PC-9 (cell line): ENCODE data around the gene SERTM1. TPM values are rescaled to one million over a fixed set of nuclear protein-coding genes. Genes with fewer than 3 reads are reported as not detected.
A peak's percentile ranks its signal among the peaks of the same experiment; 100 is the strongest.

Experiments used
- BruUV-seq: library from RNA; stranded (reverse); fragments of 400-500 nt; replicated peaks from 2 replicates; lab custom pipeline; 2021; lab: Mats Ljungman, UMichigan
- CTCF ChIA-PET: fragments of 300-600 bp; sonication (Branson Sonifier 250); formaldehyde crosslinking; loops from one replicate; lab custom pipeline; 2022; ENCODE audit warnings: antibody characterized with exemption; lab: Charles Lee
- POLR2A ChIA-PET: fragments of 300-600 bp; sonication (Branson Sonifier 250); formaldehyde crosslinking; loops from one replicate; lab custom pipeline; 2022; ENCODE audit warnings: antibody characterized with exemption; ENCODE audit not compliant: unreplicated experiment; lab: Charles Lee
- DNase-seq, 2 experiments: peaks; one replicate each; pipeline versions ENCODE4 v3.0.0 to v3.0.0-alpha.2; 2015 to 2022; ENCODE audit warnings: mixed read lengths in 1 of 2
- H2AFZ ChIP-seq: fragments of 200-600 bp; sonication (generic); 2 replicates; pipeline ENCODE4 v1.8.1; 2017; ENCODE audit warnings: antibody characterized with exemption
- H3F3A ChIP-seq: fragments of 200-600 bp; sonication (generic); 2 replicates; pipeline ENCODE4 v1.8.1; 2017; ENCODE audit warnings: antibody characterized with exemption, mild to moderate bottlenecking, low read depth; ENCODE audit not compliant: insufficient read depth
- H3K27ac ChIP-seq: fragments of 200-600 bp; sonication (generic); 2 replicates; pipeline ENCODE4 v1.6.1; 2016; ENCODE audit warnings: mixed run types
- H3K27me3 ChIP-seq: fragments of 200-600 bp; sonication (generic); 2 replicates; pipeline ENCODE4 v1.6.1; 2016; ENCODE audit warnings: low read depth, mixed run types; ENCODE audit not compliant: insufficient read depth
- H3K36me3 ChIP-seq: fragments of 200-600 bp; sonication (generic); 2 replicates; pipeline ENCODE4 v1.6.1; 2016; ENCODE audit warnings: low read depth, mixed run types
- H3K4me1 ChIP-seq: fragments of 200-600 bp; sonication (generic); replicated peaks from 2 replicates; pipeline ENCODE4 v1.6.1; 2016; ENCODE audit warnings: mixed run types; ENCODE audit not compliant: insufficient read depth
- H3K4me2 ChIP-seq: fragments of 200-600 bp; sonication (generic); 2 replicates; pipeline ENCODE4 v1.6.1; 2017; ENCODE audit warnings: mixed run types
- H3K4me3 ChIP-seq: fragments of 200-600 bp; sonication (generic); 2 replicates; pipeline ENCODE4 v1.6.1; 2016; ENCODE audit warnings: mixed run types
- H3K79me2 ChIP-seq: fragments of 200-600 bp; sonication (generic); 2 replicates; pipeline ENCODE4 v1.6.1; 2017; ENCODE audit warnings: low read depth, mixed run types
- H3K9me2 ChIP-seq: fragments of 200-600 bp; sonication (generic); 2 replicates; pipeline ENCODE4 v1.8.1; 2017; ENCODE audit warnings: mild to moderate bottlenecking; ENCODE audit not compliant: insufficient read depth
- H3K9me3 ChIP-seq: fragments of 200-600 bp; sonication (generic); 2 replicates; pipeline ENCODE4 v1.8.1; 2016; ENCODE audit warnings: low read depth; ENCODE audit not compliant: insufficient read depth
- H4K20me1 ChIP-seq: fragments of 200-600 bp; sonication (generic); 2 replicates; pipeline ENCODE4 v1.8.1; 2017; ENCODE audit not compliant: insufficient read depth
- EZH2 ChIP-seq: fragments of 200-600 bp; sonication (generic); IDR thresholded peaks from 2 replicates; pipeline ENCODE4 v1.8.0; 2017; ENCODE audit warnings: antibody characterized with exemption, low read depth
- intact Hi-C: fragments of 100-400 bp; cut with micrococcal nuclease; formaldehyde crosslinking; loops from one replicate; pipeline ENCODE4 v1.10.0; 2022; ENCODE audit not compliant: unreplicated experiment
- total RNA-seq: library from RNA; stranded (reverse); gene quantifications from 2 replicates; pipeline ENCODE4 v1.2.3, GENCODE V29; 2021
- TF ChIP-seq, protein P1 (sequence below): fragments of 200-600 bp; sonication (generic); conservative IDR thresholded peaks from 2 replicates; pipeline ENCODE4 v1.6.1; 2017; ENCODE audit warnings: mixed run types, antibody characterized with exemption, mild to moderate bottlenecking, moderate library complexity

Gene SERTM1
- total RNA-seq, 1 experiment from 2014 or later: not detected

DNA sequence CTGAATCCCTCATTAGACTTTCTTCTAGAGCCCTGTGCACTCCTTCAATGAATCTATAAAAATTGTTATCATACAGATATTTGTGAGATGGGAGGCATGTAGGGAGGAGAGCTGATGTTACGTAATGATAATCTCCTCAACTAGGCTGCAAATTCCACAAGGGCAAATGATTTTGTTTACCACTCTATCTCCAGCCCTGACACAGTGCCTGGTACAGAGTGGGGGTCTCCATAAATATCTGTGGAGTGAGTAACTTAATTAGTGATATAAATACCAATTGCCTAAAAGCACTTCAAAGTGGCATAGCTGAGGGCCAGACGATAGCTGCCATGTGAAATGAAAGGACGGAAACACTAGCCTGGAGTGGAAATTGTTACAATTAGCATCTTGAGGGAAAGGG, 54.2 kb downstream of the SERTM1 start:
- TF ChIP-seq EZH2: no peak
- TF ChIP-seq, protein P1, sequence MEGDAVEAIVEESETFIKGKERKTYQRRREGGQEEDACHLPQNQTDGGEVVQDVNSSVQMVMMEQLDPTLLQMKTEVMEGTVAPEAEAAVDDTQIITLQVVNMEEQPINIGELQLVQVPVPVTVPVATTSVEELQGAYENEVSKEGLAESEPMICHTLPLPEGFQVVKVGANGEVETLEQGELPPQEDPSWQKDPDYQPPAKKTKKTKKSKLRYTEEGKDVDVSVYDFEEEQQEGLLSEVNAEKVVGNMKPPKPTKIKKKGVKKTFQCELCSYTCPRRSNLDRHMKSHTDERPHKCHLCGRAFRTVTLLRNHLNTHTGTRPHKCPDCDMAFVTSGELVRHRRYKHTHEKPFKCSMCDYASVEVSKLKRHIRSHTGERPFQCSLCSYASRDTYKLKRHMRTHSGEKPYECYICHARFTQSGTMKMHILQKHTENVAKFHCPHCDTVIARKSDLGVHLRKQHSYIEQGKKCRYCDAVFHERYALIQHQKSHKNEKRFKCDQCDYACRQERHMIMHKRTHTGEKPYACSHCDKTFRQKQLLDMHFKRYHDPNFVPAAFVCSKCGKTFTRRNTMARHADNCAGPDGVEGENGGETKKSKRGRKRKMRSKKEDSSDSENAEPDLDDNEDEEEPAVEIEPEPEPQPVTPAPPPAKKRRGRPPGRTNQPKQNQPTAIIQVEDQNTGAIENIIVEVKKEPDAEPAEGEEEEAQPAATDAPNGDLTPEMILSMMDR: no peak
- CTCF ChIA-PET: no interaction called here
- intact Hi-C loops: no loop called here
- Histone ChIP-seq H3K4me2 (no peak overlapping the region), H3K27me3 (no peaks in the 10 kb centered on the region), H2AFZ (no peak overlapping the region), H3K79me2 (no peaks in the 10 kb centered on the region), H4K20me1 (no peaks in the 10 kb centered on the region), H3K27ac (no peak overlapping the region), H3K9me2 (no peaks in the 10 kb centered on the region), H3K4me3 (no peak overlapping the region), H3K4me1 (0 out of 2 replicates have a peak, but pooled peaks cover 5% of the 10 kb centered on the region), H3K9me3 (no peaks in the 10 kb centered on the region), H3F3A (no peaks in the 10 kb centered on the region), H3K36me3 (no peaks in the 10 kb centered on the region)
- BruUV-seq: no TSS peak
- DNase-seq: no peak
- POLR2A ChIA-PET: no interaction called here

- no TSS peak for BruUV-seq
- no peaks in the 10 kb centered on the region for H3K79me2 ChIP-seq
- H3K4me2 ChIP-seq: no peak overlapping the region
- H3K9me2 ChIP-seq: no peaks in the 10 kb centered on the region
- H3K4me3 ChIP-seq: no peak overlapping the region
- CTCF ChIA-PET: interaction anchor here (0.7 to 1.4 kb wide), 5 partner anchors 105 to 454 kb away, joined by 3 to 4 read pairs (median 3); no protein-coding TSS in a partner anchor
- no peaks in the 10 kb centered on the region for H3K36me3 ChIP-seq
- H3K27me3 ChIP-seq: no peaks in the 10 kb centered on the region
- H4K20me1 ChIP-seq: no peaks in the 10 kb centered on the region
- H3K27ac ChIP-seq: no peak overlapping the region
- DNase-seq: peak in 1 of 2 experiments; percentile 11
- POLR2A ChIA-PET: no interaction called here
- H3K4me1 ChIP-seq: 0 out of 2 replicates have a peak, but pooled peaks cover 5% of the 10 kb centered on the region
- no peak for TF ChIP-seq EZH2
- TF ChIP-seq, protein P1: peak; percentile 91
- no peak overlapping the region for H2AFZ ChIP-seq
- no peaks in the 10 kb centered on the region for H3K9me3 ChIP-seq
- intact Hi-C loops: loop anchor here (1.0 to 2.0 kb wide), 3 partner anchors 83 to 389 kb away; partner anchors contain the start of genes RFXAP and SPART
- H3F3A ChIP-seq: no peaks in the 10 kb centered on the region
These were observed 62.4 kb downstream of the SERTM1 start for GRCh38 chr13:36736119-36736726.

- no peaks in the 10 kb centered on the region for H3K4me1 ChIP-seq
- no peak overlapping the region for H3K4me2 ChIP-seq
- no peaks in the 10 kb centered on the region for H3K79me2 ChIP-seq
- CTCF ChIA-PET: no interaction called here
- POLR2A ChIA-PET: no interaction called here
- TF ChIP-seq, protein P1: no peak
- no peak for TF ChIP-seq EZH2
- DNase-seq: no peak
- H3K4me3 ChIP-seq: no peak overlapping the region
- no peaks in the 10 kb centered on the region for H3K9me3 ChIP-seq
- H4K20me1 ChIP-seq: no peaks in the 10 kb centered on the region
- H3K9me2 ChIP-seq: no peaks in the 10 kb centered on the region
- BruUV-seq: no TSS peak
- no peaks in the 10 kb centered on the region for H3F3A ChIP-seq
- no peaks in the 10 kb centered on the region for H3K36me3 ChIP-seq
- H2AFZ ChIP-seq: no peak overlapping the region
- no peak overlapping the region for H3K27ac ChIP-seq
- no peaks in the 10 kb centered on the region for H3K27me3 ChIP-seq
- intact Hi-C loops: loop anchor here (2.0 kb wide), 1 partner anchor 391 kb away; the partner anchor contains the start of gene SPART
These were observed 63.8 kb downstream of the SERTM1 start for GRCh38 chr13:36737524-36738083.
